SU-DHL-6 (cell line): ENCODE measurements around the gene DRP2.

ENCODE experiments used
- EZH2phosphoT487 ChIP-seq: fragments of 200-600 bp; sonication (generic), shearing (Covaris generic); conservative IDR thresholded peaks from 2 replicates; pipeline ENCODE4 v1.6.1; 2018; ENCODE audit warnings: mild to moderate bottlenecking, antibody characterized with exemption, low read length, moderate library complexity, mixed read lengths
- TF ChIP-seq, protein P1 (sequence below): fragments of 200-600 bp; sonication (generic); IDR thresholded peaks from one replicate; pipeline ENCODE4 v1.5.1; 2017; ENCODE audit warnings: antibody characterized with exemption, mild to moderate bottlenecking, low read length, moderate library complexity; ENCODE audit not compliant: insufficient read depth, poor library complexity, severe bottlenecking

DNA sequence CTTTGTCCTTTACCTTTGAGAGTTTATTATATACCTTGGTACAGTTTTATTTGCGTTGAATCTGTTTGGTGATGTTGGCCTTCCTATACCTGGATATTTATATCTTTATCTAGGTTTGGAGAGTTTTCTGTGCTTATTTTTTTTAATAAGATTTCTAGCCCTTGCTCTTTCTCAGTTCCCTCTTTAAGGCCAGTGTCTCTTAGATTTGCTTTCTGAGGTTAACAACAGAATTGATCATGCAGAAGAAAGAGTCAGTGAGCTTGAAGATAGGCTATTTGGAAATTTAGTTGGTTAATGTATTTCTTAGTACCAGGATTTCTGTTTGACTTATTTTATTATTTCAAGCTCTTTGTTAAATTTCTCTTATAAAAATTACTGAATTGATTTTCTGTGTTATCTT is 84.2 kb downstream of the DRP2 start:
- TF ChIP-seq, protein P1, sequence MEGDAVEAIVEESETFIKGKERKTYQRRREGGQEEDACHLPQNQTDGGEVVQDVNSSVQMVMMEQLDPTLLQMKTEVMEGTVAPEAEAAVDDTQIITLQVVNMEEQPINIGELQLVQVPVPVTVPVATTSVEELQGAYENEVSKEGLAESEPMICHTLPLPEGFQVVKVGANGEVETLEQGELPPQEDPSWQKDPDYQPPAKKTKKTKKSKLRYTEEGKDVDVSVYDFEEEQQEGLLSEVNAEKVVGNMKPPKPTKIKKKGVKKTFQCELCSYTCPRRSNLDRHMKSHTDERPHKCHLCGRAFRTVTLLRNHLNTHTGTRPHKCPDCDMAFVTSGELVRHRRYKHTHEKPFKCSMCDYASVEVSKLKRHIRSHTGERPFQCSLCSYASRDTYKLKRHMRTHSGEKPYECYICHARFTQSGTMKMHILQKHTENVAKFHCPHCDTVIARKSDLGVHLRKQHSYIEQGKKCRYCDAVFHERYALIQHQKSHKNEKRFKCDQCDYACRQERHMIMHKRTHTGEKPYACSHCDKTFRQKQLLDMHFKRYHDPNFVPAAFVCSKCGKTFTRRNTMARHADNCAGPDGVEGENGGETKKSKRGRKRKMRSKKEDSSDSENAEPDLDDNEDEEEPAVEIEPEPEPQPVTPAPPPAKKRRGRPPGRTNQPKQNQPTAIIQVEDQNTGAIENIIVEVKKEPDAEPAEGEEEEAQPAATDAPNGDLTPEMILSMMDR: no peak
- TF ChIP-seq EZH2phosphoT487: no peak
